NT2/D1 (cell line): ENCODE data around the gene SGPL1.

Source experiments
- SUZ12 ChIP-seq: IDR thresholded peaks from 2 replicates; pipeline ENCODE4 v1.6.1; 2011; ENCODE audit not compliant: insufficient read length, insufficient read depth; ENCODE audit errors: extremely low read depth
- YY1 ChIP-seq: IDR thresholded peaks from 2 replicates; pipeline ENCODE4 v1.6.1; 2011; ENCODE audit not compliant: insufficient read length, insufficient read depth
- ZNF274 ChIP-seq: IDR thresholded peaks from 2 replicates; pipeline ENCODE4 v1.6.1; 2011; ENCODE audit warnings: mild to moderate bottlenecking, low read depth, low read length

- TF ChIP-seq SUZ12: no peak
- TF ChIP-seq ZNF274: no peak
- no peak for TF ChIP-seq YY1
These were observed 10.0 kb upstream of the SGPL1 start for GRCh38 chr10:70805619-70806215.
